ENCODE measurements around the gene MYLK4.

DNA sequence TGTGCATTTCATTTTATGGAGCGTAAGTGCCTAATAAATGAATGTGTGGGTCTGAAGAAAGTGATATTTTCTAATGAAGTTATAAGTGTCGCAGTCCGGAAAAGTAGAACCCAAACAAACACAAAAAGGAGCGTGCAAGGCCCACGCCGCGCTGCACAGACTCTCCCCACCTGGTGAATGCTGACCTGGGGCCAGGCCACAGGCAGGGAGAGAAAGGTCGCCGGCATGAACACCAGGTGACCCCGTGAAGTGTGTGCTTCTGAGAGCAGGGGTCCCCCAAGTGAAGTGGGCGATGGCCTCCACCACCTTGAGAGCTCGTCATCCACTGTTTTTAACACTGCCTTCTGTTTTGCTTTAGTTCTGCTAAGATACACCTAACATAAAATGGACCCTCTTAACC is 114.8 kb downstream of the MYLK4 start:
- TF ChIP-seq SIN3A (IDR thresholded peaks at IDR 0.05; ENCODE audit: borderline replicate concordance, insufficient read depth, low read length) (no peak), POLR2AphosphoS5 (IDR thresholded peaks at IDR 0.05; ENCODE audit: low read depth, low read length) (no peak)
- TF ChIP-seq, protein P1, sequence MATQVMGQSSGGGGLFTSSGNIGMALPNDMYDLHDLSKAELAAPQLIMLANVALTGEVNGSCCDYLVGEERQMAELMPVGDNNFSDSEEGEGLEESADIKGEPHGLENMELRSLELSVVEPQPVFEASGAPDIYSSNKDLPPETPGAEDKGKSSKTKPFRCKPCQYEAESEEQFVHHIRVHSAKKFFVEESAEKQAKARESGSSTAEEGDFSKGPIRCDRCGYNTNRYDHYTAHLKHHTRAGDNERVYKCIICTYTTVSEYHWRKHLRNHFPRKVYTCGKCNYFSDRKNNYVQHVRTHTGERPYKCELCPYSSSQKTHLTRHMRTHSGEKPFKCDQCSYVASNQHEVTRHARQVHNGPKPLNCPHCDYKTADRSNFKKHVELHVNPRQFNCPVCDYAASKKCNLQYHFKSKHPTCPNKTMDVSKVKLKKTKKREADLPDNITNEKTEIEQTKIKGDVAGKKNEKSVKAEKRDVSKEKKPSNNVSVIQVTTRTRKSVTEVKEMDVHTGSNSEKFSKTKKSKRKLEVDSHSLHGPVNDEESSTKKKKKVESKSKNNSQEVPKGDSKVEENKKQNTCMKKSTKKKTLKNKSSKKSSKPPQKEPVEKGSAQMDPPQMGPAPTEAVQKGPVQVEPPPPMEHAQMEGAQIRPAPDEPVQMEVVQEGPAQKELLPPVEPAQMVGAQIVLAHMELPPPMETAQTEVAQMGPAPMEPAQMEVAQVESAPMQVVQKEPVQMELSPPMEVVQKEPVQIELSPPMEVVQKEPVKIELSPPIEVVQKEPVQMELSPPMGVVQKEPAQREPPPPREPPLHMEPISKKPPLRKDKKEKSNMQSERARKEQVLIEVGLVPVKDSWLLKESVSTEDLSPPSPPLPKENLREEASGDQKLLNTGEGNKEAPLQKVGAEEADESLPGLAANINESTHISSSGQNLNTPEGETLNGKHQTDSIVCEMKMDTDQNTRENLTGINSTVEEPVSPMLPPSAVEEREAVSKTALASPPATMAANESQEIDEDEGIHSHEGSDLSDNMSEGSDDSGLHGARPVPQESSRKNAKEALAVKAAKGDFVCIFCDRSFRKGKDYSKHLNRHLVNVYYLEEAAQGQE (IDR thresholded peaks at IDR 0.05; ENCODE audit: insufficient read depth in 1 of 2, low read depth in 2 of 2, low read length in 2 of 2): no peak

Data from PFSK-1 (cell line).